HT-29 (cell line): ENCODE data around the gene PDS5A. TPM values are rescaled to one million over a fixed set of nuclear protein-coding genes. Genes with fewer than 3 reads are reported as not detected.

ENCODE experiments used
- small RNA-seq: library from RNA; depleted of rRNA; stranded (forward); fragments of <200 nt; gene quantifications from one replicate; pipeline ENCODE3, GENCODE V24; 2014
- total RNA-seq: library from RNA; depleted of rRNA; stranded (reverse); fragments of >200 nt; shearing (Covaris generic); gene quantifications from 2 replicates; pipeline ENCODE4 v1.2.3, GENCODE V29; 2014; rRNA removed

Gene PDS5A
- total RNA-seq, 1 experiment from 2014 or later, result 38.0 TPM

Small RNAs within 50 kb of the gene (small RNA-seq; reads per million reads assigned to genes)
- gene RNA5SP159, result not detected

Other genes starting within 250 kb of the PDS5A start
- gene N4BP2, start 78.9 kb upstream of the PDS5A start, total RNA-seq, result 1.8 and 2.3 TPM in 2 replicates
- gene RHOH, start 219.1 kb upstream of the PDS5A start, total RNA-seq, result not detected in 2 replicates